Muscle layer of colon (tissue), 2 donors: ENCODE data around the gene CERS3.
"Not testable (repeated sequence)": the region's sequence is repeated elsewhere in the genome, so short reads cannot be mapped to it uniquely, and the experiment has no call there.

Source experiments
- H3K27ac ChIP-seq: one replicate; pipeline ENCODE4 v1.7.0; 2013; ENCODE audit warnings: low read depth, mild to moderate bottlenecking, low read length, moderate library complexity
- H3K27me3 ChIP-seq, 2 donors: one replicate each; pipeline ENCODE4 v1.7.0; 2013; ENCODE audit warnings: low read length in 2 of 2, mild to moderate bottlenecking in 2 of 2; ENCODE audit not compliant: insufficient read depth in 2 of 2, control insufficient read depth in 1 of 2
- H3K36me3 ChIP-seq: one replicate; pipeline ENCODE4 v1.7.0; 2013; ENCODE audit warnings: mild to moderate bottlenecking, low read length; ENCODE audit not compliant: insufficient read depth
- H3K4me1 ChIP-seq: one replicate; pipeline ENCODE4 v1.7.0; 2013; ENCODE audit warnings: mild to moderate bottlenecking, low read length; ENCODE audit not compliant: insufficient read depth
- H3K4me3 ChIP-seq, 2 donors: one replicate each; pipeline ENCODE4 v1.7.0; 2013; ENCODE audit warnings: low read length in 2 of 2, low read depth in 1 of 2, mild to moderate bottlenecking in 1 of 2, moderate library complexity in 1 of 2
- H3K9ac ChIP-seq: one replicate; pipeline ENCODE4 v1.7.0; 2013; ENCODE audit warnings: low read length
- H3K9me3 ChIP-seq: one replicate; pipeline ENCODE4 v1.7.0; 2013; ENCODE audit warnings: mild to moderate bottlenecking, low read length
- donor health status: abdominal sarcoma.
- donor health status: Adenocarcinoma of cecum.

Gene CERS3

DNA sequence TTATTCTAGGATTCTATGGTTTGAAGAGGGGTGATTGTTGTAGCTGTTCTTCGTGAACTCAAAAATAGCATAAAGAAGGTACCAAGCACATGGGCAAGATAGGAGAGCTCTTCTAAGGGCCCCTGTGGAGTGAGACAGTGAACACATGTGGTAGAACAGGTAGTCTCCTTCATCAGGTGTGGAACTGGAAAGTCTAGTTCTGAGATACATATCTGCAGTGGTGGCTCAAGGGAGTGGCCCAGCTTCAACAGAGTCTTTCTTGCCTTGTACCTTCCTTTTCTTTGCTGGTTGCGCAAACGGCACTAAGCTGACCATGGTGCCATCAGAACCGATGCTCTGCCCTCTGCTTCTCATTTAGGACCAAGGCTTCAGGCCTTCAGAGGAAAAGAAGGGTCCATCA lies 65.2 kb downstream of the CERS3 start:
- no peaks in the 10 kb centered on the region for H3K36me3 ChIP-seq
- H3K9ac ChIP-seq: no peak overlapping the region
- no peak overlapping the region for H3K4me3 ChIP-seq
- no peaks in the 10 kb centered on the region for H3K9me3 ChIP-seq
- H3K27me3 ChIP-seq: no peaks in the 10 kb centered on the region
- H3K4me1 ChIP-seq: peaks cover 5% of the 10 kb centered on the region
- H3K27ac ChIP-seq: no peak overlapping the region

DNA sequence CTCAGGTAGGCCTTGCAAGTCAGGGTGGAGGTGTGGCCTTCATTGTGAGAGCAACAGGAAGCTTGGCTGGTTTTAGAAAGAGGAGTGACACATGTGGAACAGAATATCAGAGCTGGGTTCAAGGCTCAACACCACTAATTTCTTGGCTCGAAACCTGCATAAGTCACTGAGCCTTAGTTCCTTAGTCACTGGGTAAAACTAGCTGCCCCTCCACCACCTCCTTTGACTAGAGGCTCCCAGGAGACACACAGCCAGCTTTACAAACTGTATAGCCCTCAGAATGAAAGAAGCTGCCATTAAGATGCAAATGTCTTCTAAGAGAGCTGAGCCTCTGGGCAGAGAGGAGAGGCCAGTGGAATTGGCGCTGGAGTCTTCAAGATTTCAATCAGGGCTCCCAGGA lies 67.7 kb downstream of the CERS3 start:
- no peak overlapping the region for H3K9ac ChIP-seq
- no peak overlapping the region for H3K27ac ChIP-seq
- H3K27me3 ChIP-seq: no peaks in the 10 kb centered on the region
- H3K4me3 ChIP-seq: no peak overlapping the region
- H3K36me3 ChIP-seq: no peaks in the 10 kb centered on the region
- no peaks in the 10 kb centered on the region for H3K9me3 ChIP-seq
- no peaks in the 10 kb centered on the region for H3K4me1 ChIP-seq

DNA sequence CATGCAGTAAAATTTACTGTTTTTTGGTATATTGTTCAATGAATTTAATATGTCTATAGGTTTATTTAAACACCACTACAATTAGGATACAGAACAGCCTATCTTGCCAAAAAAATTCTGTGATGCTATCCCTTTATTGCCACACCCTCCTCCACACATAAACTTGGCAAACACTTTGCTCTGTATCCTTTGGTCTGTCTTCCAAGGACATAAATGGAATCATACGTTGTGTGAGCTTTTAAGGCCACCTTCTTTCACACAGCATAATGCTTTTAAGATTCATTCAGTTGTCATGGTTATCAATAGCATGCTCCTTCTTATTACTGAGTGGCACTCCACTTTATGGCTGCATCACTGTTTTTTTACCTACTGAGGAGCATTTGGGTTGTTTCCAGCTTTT lies 71.5 kb downstream of the CERS3 start:
- Histone ChIP-seq H3K9ac (no peak overlapping the region), H3K4me3 (no peak overlapping the region), H3K27me3 (no peaks in the 10 kb centered on the region), H3K4me1 (no peaks in the 10 kb centered on the region), H3K36me3 (no peaks in the 10 kb centered on the region), H3K9me3 (no peaks in the 10 kb centered on the region), H3K27ac (no peak overlapping the region)

DNA sequence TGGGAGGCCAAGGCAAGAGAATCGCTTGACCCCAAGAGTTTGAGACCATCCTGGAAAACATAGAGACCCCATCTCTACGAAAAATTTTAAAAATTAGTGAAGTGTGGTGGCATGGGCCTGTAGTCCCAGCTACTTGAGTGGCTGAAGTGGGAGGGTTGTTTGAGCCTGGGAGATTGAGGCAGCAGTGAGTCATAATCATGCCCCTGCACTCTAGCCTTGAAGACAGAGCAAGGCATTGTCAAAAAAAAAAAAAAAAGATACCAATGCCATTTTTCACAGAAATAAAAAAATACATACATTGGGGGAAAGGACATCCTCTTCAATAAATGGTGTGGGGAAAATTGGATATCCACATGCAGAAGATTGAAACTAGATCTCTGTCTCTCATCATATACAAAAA lies 74.6 kb downstream of the CERS3 start:
- H3K4me3 ChIP-seq: no peak overlapping the region
- H3K27me3 ChIP-seq: no peaks in the 10 kb centered on the region
- no peaks in the 10 kb centered on the region for H3K36me3 ChIP-seq
- no peaks in the 10 kb centered on the region for H3K9me3 ChIP-seq
- H3K9ac ChIP-seq: no peak overlapping the region
- no peak overlapping the region for H3K27ac ChIP-seq
- H3K4me1 ChIP-seq: no peaks in the 10 kb centered on the region

DNA sequence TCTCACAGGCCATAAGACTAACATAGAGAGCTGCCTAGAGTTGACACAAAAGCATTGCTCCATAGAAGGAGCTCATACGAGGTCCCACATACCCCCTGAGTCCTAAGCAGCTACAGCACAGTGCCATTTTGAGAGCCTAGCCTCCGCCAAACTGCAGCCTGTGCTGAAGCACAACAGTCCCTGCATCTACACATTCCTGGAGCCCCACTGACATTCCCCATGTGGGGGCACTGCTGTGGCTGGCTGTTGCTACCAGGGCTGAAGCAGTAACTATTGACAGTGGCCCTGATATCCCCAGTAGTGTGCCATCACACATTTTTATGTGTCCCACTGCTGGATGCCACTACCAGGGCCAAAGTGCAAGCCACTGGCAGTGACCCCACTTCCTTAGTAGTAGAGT lies 80.3 kb downstream of the CERS3 start:
- Histone ChIP-seq H3K27ac (no peak overlapping the region), H3K4me3 (no peak overlapping the region), H3K9me3 (no peaks in the 10 kb centered on the region), H3K4me1 (no peaks in the 10 kb centered on the region), H3K27me3 (no peaks in the 10 kb centered on the region), H3K36me3 (no peaks in the 10 kb centered on the region), H3K9ac (no peak overlapping the region)

DNA sequence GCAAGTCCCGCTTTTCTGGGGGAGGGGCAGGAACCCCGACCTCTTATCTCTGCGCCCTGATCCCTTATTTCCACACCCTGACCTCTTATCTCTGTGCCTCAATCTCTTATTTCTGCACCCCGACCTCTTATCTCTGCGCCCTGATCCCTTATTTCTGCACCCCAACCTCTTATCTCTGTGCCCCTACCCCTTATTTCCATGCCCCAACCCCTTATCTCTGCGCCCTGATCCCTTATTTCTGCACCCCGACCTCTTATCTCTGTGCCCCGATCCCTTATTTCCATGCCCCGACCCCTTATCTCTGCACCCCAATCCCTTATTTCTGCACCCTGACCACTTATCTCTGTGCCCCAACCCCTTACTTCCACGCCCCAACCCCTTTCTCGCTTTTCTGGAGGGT lies 87.7 kb downstream of the CERS3 start:
- H3K4me1 ChIP-seq, H3K4me3 ChIP-seq, H3K27ac ChIP-seq, H3K9ac ChIP-seq, H3K27me3 ChIP-seq, H3K36me3 ChIP-seq, H3K9me3 ChIP-seq: not testable (repeated sequence)

DNA sequence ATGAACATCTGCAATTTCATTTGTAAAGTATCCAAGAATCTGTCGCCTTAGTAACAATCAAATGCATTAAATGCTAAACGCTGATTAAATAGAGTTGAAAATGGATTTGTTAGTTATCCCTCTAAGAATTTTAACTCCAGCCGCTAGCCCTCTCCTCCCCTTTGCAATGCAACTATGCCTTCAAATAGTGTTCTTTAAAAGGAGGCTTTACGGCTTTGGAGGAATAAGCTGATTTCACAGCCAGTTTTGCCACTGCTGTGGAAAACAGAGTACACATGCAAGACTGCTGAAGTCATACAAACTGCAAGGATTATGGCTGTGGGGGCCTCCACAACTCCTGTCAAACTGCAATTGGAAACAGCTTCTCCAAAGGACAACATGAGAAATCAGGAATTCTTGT lies 89.2 kb downstream of the CERS3 start:
- Histone ChIP-seq H3K27ac (no peak overlapping the region), H3K36me3 (no peaks in the 10 kb centered on the region), H3K4me1 (peaks cover 7% of the 10 kb centered on the region), H3K4me3 (no peak overlapping the region), H3K9me3 (no peaks in the 10 kb centered on the region), H3K9ac (no peak overlapping the region), H3K27me3 (no peaks in the 10 kb centered on the region)

DNA sequence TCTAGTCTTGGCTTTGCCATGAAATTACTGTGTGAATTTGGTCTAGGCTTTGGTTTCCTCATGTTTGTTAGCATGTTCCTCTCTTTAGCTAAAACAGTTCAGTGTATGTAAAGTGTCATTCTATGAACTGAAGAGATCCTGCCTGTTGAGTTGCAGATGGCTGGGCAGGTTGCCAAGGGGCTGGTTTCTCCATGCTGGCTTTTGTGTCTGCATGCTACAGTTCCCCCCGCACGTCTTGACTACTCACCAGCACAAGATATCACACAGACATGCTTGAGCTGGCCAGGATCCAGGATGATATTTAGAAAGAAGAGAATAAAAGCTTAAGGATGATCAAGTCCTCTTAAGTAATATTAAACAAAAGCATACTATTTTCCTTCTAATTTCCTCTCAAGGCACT lies 90.2 kb downstream of the CERS3 start:
- no peaks in the 10 kb centered on the region for H3K36me3 ChIP-seq

DNA sequence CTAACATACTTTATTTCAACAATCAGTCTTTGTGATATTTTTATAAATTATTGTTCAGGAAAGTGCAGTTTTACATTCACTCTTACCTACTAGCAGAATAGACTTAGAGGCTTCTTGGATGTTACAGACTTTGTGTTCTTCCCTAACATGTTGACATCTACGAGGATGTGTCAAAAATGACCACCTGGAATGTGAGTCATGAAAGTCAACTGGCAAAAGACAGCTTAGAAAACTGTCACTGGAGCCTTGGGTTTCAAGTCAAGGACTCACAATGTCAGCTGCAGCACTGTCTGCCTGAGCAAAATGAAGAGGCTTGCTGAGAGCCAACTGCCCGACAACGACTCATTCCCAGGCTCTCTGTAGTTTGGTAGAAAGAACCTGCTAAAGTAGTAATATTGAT lies 91.5 kb downstream of the CERS3 start:
- peaks cover 7% of the 10 kb centered on the region for H3K4me1 ChIP-seq
- H3K36me3 ChIP-seq: no peaks in the 10 kb centered on the region
- no peak overlapping the region for H3K4me3 ChIP-seq
- no peaks in the 10 kb centered on the region for H3K9me3 ChIP-seq
- no peaks in the 10 kb centered on the region for H3K27me3 ChIP-seq
- no peak overlapping the region for H3K9ac ChIP-seq
- no peak overlapping the region for H3K27ac ChIP-seq

More for the DNA sequence above, 90.2 kb downstream of the CERS3 start:
- Histone ChIP-seq H3K9ac (no peak overlapping the region), H3K4me1 (peaks cover 7% of the 10 kb centered on the region), H3K9me3 (no peaks in the 10 kb centered on the region), H3K27ac (no peak overlapping the region), H3K4me3 (no peak overlapping the region), H3K27me3 (no peaks in the 10 kb centered on the region)

DNA sequence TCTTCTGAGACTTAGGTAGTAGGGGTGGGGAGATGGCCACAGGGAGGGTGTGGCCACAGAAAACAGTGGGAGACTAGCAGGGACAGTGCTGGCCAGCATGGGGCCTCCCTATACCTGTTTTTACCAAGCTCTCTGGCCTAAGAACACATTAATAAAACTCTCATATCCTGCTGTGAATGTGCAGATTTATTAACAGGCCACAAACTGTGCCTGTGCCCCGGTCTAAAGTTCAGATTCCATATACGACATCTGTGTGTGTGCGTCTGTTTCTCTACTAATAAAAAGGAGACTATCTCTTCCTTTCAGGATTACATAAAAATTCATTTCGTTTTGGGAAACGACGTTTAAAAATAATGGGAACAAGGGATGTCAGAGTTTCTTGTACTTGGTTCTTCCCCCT lies 94.2 kb downstream of the CERS3 start:
- Histone ChIP-seq H3K4me1 (peaks cover 7% of the 10 kb centered on the region), H3K36me3 (no peaks in the 10 kb centered on the region), H3K27ac (no peak overlapping the region), H3K27me3 (no peaks in the 10 kb centered on the region), H3K9me3 (no peaks in the 10 kb centered on the region), H3K4me3 (no peak overlapping the region), H3K9ac (no peak overlapping the region)

DNA sequence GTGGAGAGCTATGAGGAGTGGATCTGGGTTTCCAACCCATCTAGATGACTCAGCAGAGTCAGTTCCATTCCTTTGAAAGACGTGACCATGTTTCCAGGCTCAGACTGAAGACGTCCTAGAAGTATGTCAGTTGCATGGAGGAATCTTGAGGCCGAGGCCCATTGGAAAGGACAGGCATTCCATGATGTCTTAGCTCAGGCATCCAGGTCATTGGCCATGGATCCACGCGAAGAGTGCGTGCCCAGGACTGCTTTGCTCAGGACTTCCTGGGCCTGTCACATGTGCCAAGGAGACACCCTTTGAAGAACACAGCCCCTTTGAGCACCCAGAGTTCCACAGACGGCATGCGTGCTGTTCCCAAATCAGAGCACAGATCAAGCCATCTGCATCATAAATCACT lies 94.7 kb downstream of the CERS3 start:
- Histone ChIP-seq H3K27me3 (no peaks in the 10 kb centered on the region), H3K9ac (no peak overlapping the region), H3K36me3 (no peaks in the 10 kb centered on the region), H3K4me1 (peaks cover 7% of the 10 kb centered on the region), H3K27ac (no peak overlapping the region), H3K9me3 (no peaks in the 10 kb centered on the region), H3K4me3 (no peak overlapping the region)

DNA sequence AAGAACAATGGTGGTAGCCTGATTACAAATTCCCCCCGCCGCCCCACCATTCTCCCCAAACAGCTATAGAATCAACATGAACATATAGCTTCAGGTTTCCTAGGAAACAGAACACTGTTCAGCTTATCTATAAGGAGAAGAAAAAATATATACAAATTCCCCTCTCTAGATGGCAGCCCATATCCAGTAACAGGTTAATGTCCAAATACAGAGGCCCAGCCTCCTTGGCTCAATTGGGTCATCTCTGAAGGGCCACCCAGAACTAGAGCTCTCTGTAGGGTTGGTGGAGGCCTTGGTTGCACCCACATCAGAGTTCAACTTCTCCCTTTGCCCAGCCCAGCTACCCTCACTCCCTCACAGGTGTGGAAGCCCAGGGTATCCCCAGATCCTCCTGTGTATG lies 95.4 kb downstream of the CERS3 start:
- no peak overlapping the region for H3K9ac ChIP-seq
- no peak overlapping the region for H3K4me3 ChIP-seq
- H3K9me3 ChIP-seq: no peaks in the 10 kb centered on the region
- H3K4me1 ChIP-seq: no peaks in the 10 kb centered on the region
- no peak overlapping the region for H3K27ac ChIP-seq
- H3K27me3 ChIP-seq: no peaks in the 10 kb centered on the region
- no peaks in the 10 kb centered on the region for H3K36me3 ChIP-seq
